ENCODE results near the gene TET1. TPM values are rescaled to one million over a fixed set of nuclear protein-coding genes. Genes with fewer than 3 reads are reported as not detected.
"Not testable (repeated sequence)": the region's sequence is repeated elsewhere in the genome, so short reads cannot be mapped to it uniquely, and the experiment has no call there.

The TET1 gene
- total RNA-seq, 1 donor from 2014 or later = 1.2 TPM

- Histone ChIP-seq H3K4me3 (ENCODE audit: low read depth, low read length) (no peak overlapping the region), H3K27me3 (ENCODE audit: control insufficient read depth, insufficient read depth, low read length) (no peaks in the 10 kb centered on the region), H3K36me3 (ENCODE audit: control insufficient read depth, insufficient read depth, low read length) (peaks cover 2% of the 10 kb centered on the region)
- DNase-seq (ENCODE audit: low read depth) = no peak
- no peak for TF ChIP-seq CTCF (IDR thresholded peaks at IDR 0.05; ENCODE audit: insufficient read depth, low read length, poor library complexity, severe bottlenecking)
These were observed 164.9 kb downstream of the TET1 start for GRCh38 chr10:68725016-68725415.

GRCh38 chr10:68727146-68727545 is 167.0 kb downstream of the TET1 start:
- TF ChIP-seq CTCF (IDR thresholded peaks at IDR 0.05; ENCODE audit: insufficient read depth, low read length, poor library complexity, severe bottlenecking) = no peak
- peaks cover 2% of the 10 kb centered on the region for H3K36me3 ChIP-seq (ENCODE audit: control insufficient read depth, insufficient read depth, low read length)

GRCh38 chr10:68732651-68733050 is 172.5 kb downstream of the TET1 start:
- Histone ChIP-seq H3K36me3 (ENCODE audit: control insufficient read depth, insufficient read depth, low read length) (peaks cover 2% of the 10 kb centered on the region), H3K27me3 (ENCODE audit: control insufficient read depth, insufficient read depth, low read length) (no peaks in the 10 kb centered on the region), H3K4me3 (ENCODE audit: low read depth, low read length) (no peak overlapping the region)
- DNase-seq (ENCODE audit: low read depth) = no peak
- TF ChIP-seq CTCF (IDR thresholded peaks at IDR 0.05; ENCODE audit: insufficient read depth, low read length, poor library complexity, severe bottlenecking) = no peak

More at GRCh38 chr10:68727146-68727545, 167.0 kb downstream of the TET1 start:
- no peaks in the 10 kb centered on the region for H3K27me3 ChIP-seq (ENCODE audit: control insufficient read depth, insufficient read depth, low read length)
- DNase-seq (ENCODE audit: low read depth) = no peak
- H3K4me3 ChIP-seq (ENCODE audit: low read depth, low read length) = no peak overlapping the region

GRCh38 chr10:68734349-68734748 is 174.2 kb downstream of the TET1 start:
- DNase-seq (ENCODE audit: low read depth) = no peak
- Histone ChIP-seq H3K27me3 (ENCODE audit: control insufficient read depth, insufficient read depth, low read length) (no peaks in the 10 kb centered on the region), H3K4me3 (ENCODE audit: low read depth, low read length) (no peak overlapping the region), H3K36me3 (ENCODE audit: control insufficient read depth, insufficient read depth, low read length) (peaks cover 2% of the 10 kb centered on the region)
- no peak for TF ChIP-seq CTCF (IDR thresholded peaks at IDR 0.05; ENCODE audit: insufficient read depth, low read length, poor library complexity, severe bottlenecking)

GRCh38 chr10:68735119-68735518 is 175.0 kb downstream of the TET1 start:
- TF ChIP-seq CTCF (IDR thresholded peaks at IDR 0.05; ENCODE audit: insufficient read depth, low read length, poor library complexity, severe bottlenecking) = no peak
- H3K27me3 ChIP-seq (ENCODE audit: control insufficient read depth, insufficient read depth, low read length) = no peaks in the 10 kb centered on the region
- H3K4me3 ChIP-seq (ENCODE audit: low read depth, low read length) = no peak overlapping the region
- peaks cover 2% of the 10 kb centered on the region for H3K36me3 ChIP-seq (ENCODE audit: control insufficient read depth, insufficient read depth, low read length)
- no peak for DNase-seq (ENCODE audit: low read depth)

GRCh38 chr10:68735739-68736138 is 175.6 kb downstream of the TET1 start:
- not testable (repeated sequence) for H3K36me3 ChIP-seq (ENCODE audit: control insufficient read depth, insufficient read depth, low read length); DNase-seq (ENCODE audit: low read depth); H3K27me3 ChIP-seq (ENCODE audit: control insufficient read depth, insufficient read depth, low read length); H3K4me3 ChIP-seq (ENCODE audit: low read depth, low read length)

- H3K4me3 ChIP-seq (ENCODE audit: low read depth, low read length); H3K36me3 ChIP-seq (ENCODE audit: control insufficient read depth, insufficient read depth, low read length); DNase-seq (ENCODE audit: low read depth); H3K27me3 ChIP-seq (ENCODE audit: control insufficient read depth, insufficient read depth, low read length): not testable (repeated sequence)
These were observed 180.5 kb downstream of the TET1 start for GRCh38 chr10:68740676-68741075.

Data from kidney epithelial cell (primary cell).